Left renal cortex interstitium (tissue), 4 donors: Measurements from ENCODE around the gene TFAP2A. TPM values are rescaled to one million over a fixed set of nuclear protein-coding genes. Genes with fewer than 3 reads are reported as not detected.

ENCODE experiments used
- DNase-seq, 4 donors: peaks; one replicate each; pipeline ENCODE4 v3.0.0-alpha.2; 2013; ENCODE audit warnings: low read depth in 4 of 4, low spot score in 2 of 4, missing footprints in 1 of 4
- polyA plus RNA-seq, 4 donors: library from polyadenylated mRNA; unstranded; fragments of 120-200 nt; gene quantifications; one replicate each; pipeline ENCODE4 v1.2.1, GENCODE V29; 2013; ENCODE audit not compliant: insufficient read length in 4 of 4

TFAP2A gene
- polyA plus RNA-seq, 4 donors, result 24.1 to 44.9 (median 32.8) TPM

DNA sequence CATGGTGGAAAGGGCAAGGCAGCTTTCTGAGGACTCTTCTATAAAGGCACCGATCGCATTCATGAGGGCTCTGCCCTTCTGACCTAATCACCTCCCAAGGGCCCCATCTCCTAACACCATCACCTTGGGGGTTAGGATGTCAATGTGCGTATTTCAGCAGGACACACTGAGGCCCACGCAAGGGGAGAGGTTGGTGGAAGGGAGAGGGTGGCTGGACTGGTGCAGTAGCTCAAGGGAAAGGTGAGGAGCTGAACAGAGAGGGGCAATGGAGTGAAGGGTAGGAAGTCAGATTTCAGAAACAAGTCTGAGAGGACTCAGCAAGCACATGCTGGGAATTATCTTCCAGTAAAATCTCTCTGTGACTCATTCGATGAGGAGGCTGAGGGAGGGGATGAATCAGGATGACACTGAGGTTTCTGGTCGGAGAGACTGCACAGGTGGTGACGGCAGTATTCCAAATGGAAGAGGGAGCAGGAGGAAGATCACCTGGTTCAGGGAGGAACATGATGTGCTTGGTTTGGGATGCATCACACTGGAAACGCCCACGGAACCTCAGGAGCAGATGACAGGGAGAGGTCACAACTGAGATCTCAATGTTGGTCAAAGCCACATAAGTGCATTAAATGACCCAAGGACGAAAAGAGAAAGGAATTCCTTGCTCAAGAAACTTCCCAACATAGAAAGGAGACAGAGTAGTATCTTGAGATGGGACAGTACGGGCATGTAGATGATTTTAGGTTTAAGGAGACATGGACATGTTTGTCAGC is 67.1 kb downstream of the TFAP2A start:
- no peak for DNase-seq

Other genes with a start within 250 kb of the TFAP2A start
- 10 to 100 TPM; 13.9 to 18.5 (median 16.5) TPM for gene GCNT2, start 106.3 kb upstream of the TFAP2A start, polyA plus RNA-seq